HG03558 (cell line): ENCODE measurements around the gene ADAMTSL1.

Source experiments
- ATAC-seq: cut with Tn5 transposase; IDR thresholded peaks from one replicate; pipeline ENCODE4 v1.9.1; 2021; ENCODE audit warnings: moderate number of reproducible peaks; ENCODE audit not compliant: unreplicated experiment; ENCODE audit errors: extremely low read depth

ADAMTSL1 gene

DNA sequence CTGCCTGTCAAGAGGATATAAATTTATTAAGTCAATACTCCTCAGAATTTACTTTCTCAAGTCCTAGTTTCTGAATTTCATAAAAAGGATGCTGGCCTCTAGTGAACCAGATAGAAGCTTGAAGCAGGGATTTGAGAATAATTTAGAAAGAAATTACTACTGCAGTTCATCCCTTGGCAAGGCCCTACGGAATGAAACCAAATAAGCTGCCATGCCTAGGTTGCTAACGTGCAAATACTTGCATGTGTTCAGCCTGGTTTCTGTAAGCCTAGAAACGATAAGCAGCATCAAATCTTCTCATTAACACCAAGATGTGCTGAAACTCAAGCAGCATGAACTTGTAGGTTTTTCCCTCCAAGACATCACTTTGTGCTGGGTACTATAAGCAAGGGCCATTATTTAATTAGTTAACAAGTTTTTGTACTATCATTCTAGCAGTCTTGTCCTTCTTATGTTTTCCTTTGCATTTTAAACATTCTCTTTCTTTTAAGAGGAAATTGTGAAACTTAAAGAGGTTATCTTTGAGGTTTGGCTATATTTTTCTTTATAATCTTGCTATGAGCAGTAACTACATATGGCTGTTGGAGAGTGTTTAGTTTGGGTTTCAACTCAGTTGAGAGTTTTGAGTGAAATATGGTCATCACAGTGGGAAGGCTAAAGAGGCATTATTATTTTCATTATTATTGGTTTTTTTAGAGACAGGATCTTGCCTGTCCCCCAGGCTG is 71.8 kb downstream of the ADAMTSL1 start:
- no peak for ATAC-seq

DNA sequence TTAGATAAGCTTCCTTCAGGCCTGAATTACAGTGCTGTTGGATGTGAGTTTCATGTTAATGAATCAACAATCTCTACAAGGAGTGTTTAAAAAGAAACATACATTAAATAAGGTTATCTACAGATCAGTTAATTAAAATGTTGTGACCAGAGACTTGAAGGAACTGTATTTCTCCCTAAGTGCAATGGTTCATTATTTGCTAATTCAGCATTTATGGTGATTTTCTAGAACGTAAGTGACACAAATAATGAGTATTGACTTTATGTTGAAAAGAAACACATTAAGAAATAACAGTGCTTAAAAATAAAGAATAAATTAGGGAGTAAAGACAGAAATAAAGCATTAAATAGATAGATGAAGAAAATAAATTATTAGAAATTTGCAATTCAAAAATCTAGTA is 74.5 kb downstream of the ADAMTSL1 start:
- ATAC-seq, result no peak

DNA sequence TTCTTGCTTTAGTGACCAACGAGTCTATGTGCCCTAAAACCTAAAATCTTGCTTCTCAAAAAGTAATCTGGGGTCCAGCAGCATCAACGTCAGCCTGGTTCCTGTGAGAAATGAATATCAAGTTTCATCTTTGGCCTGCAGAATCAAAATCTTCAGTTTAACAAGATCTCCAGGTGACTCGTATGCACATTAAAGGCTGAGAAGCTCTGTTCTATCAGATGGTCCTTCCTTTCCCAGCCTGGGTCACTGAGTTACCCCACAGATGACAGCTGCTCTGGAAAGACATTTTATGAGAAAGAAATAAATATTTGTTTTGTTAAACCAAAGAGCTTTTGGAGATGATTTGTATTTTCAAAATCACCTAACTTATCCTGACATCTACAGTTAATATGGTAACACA is 75.8 kb downstream of the ADAMTSL1 start:
- ATAC-seq, result no peak

DNA sequence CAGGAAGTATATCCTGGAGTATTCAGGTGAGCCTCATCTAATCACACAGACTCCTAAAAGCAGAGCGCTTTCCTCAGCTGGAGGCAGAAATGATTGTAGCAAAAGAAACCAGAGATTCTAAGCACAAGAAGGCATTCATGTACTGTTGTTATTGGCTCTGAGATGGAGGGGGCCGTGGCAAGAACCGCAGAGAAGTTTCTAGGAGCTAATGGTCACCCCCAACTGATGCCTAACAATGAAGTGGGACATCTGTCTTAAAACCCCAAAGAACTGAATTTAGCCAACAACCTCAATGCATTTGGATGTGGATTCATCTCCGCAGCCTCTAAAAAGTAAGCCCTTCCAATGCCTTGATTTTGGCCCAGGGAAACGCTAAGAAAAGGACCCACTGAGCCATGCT is 76.3 kb downstream of the ADAMTSL1 start:
- no peak for ATAC-seq

DNA sequence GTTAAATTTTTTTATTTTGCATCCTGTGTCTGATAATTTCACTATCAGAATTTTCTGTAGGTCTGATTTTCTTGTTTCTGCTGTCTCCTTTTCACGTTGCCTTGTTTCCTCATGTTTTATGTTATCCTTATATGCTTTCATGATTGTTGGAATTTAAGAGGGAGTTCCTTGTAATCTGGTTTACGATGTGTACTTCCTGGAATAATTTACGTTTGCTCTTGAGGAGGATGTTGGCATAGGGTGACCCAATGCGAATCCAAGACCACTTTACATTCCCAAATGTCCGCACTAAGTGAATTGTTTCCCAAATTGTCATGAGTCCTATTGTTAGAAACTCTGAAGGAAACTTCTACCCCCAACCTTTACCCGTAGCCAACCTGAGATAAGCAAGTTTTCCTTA is 80.3 kb downstream of the ADAMTSL1 start:
- ATAC-seq, result no peak

DNA sequence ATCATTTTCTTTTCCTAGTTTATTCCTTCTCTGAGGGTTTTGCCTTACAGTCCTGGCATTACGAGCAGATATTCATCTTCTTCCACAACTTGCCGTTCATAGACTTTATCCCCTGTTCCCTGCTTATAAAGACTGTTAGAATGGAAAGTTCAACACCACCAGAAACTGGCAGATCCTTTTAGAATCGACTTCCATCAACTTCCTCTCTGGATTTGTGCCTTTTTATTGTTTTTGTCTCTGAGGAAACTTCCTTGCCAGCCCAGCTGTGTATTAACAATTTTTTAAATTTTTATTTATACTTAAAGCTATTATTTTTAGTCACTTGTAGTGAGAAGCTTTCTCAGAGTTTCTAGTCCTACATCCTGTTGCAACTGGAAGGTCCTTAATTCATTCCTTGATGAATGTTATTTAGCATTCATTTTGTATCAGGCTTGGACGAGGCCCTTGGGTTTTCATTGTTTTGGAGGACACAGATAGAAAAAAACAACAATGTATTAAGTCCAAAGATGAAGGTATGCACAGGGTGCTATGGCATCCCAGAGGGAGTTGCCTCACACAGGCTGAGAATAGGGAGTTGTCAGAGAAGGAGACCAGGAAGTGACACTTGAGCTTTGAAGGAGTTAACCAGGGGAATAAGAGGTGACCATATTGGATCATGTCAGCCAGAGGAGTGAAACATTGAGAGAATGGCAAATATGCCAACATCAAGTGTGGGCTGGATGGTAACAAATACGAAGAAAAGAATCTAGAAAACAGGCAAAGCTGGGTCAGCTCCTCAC is 81.3 kb downstream of the ADAMTSL1 start:
- ATAC-seq, result no peak

DNA sequence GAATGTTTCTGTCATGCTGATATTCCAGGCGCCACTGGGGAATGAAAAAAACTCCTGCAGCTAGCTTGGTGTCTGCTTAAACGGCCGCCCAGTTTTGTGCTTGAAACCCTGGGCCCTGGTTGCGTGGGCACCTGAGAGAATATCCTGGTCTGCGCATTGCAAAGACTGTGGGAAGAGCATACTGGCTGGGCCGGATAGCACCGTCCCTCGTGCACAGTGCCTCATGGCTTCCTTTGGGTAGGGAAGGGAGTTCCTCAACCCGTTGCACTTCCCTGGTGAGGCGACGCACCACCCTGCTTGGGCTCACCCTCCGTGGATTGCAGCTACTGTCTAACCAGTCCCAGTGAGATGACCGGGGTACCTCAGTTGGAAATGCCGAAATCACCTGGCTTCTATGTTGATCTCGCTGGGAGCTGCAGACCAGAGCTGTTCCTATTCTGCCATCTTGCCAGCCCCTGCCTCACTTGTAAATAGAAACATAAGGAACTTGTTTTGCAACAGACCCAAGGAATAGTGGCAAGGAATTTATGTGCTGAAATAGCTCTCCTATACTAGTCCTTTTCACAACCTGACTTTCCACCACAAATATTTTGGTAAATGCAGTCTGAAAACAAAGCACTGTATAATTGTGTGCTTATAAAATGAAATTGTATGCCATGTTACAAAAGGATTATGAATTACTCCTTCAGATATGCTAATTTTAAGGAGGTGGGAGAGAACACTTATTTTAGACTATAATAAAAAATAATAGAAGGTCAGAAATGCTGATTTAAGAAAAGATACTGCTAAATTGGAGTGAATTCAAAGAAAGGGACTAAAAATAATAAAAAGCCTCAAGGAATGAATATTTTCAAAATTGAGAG is 90.3 kb downstream of the ADAMTSL1 start:
- no peak for ATAC-seq

DNA sequence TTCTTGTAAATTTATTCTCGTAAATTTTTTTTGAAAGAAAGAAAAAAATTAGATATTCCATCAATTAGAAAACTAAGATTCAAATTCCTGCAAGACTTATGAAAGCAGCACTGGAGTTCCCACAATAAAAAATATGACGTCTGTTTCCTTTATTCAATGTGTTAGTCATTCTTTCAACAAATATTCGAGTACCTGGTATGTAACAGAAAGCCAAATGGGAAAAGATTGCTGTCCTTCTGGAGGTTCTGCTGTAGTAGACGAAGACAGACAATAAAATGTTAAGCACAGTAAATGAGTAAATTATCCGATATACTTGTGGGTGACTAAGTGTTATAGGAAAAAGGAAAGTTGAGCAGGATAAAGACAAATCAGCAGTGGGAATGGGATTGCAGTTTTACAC is 92.2 kb downstream of the ADAMTSL1 start:
- no peak for ATAC-seq

DNA sequence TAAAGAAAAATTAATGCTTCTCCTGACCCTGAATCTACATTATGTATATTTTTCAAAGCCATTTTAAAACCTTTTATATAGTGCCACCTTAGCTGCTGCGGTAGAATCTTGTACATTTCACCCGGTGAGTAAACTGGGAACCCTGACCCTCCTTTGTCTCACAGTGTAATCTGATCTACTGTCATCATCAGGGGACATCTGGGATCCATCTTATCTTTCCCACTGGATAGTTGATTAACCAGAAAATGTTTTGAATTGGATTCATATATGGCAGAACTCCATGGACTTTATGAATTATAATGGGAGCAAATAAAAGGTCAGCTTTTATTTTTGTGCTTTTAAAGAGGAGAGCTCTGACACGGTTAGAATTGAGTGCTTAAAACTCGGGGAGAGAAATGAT is 95.0 kb downstream of the ADAMTSL1 start:
- ATAC-seq, result no peak

DNA sequence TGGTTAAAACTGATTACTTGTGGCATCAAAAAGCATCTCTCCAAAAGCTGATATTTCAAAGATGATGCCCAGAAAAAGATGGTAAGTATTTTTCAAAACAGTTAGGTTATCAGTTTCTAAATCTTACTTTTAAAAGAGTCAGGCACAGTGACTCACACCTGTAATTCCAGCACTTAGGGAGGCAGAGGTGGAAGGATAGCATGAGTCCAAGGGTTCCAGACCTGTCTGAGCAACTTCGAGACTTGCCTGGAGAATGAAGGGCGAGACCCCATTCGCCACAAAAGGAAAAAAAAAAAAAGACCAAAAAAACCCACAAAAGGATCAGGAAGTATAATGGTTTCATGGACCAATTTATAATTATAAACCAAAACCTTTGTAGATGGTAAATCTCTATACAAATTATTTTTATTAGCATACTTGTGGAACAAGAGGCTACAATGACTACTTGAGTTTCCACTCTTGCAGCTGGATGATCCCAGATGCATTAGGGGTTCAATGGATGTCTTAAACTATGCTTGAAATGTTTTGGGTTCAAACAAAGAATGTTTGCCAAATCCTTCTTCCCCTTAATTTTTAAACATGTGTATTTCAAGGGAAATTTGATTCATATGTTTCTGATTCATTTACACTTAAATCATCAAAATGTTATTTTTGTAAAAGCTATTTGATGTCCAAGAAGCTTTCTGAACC is 96.1 kb downstream of the ADAMTSL1 start:
- no peak for ATAC-seq

DNA sequence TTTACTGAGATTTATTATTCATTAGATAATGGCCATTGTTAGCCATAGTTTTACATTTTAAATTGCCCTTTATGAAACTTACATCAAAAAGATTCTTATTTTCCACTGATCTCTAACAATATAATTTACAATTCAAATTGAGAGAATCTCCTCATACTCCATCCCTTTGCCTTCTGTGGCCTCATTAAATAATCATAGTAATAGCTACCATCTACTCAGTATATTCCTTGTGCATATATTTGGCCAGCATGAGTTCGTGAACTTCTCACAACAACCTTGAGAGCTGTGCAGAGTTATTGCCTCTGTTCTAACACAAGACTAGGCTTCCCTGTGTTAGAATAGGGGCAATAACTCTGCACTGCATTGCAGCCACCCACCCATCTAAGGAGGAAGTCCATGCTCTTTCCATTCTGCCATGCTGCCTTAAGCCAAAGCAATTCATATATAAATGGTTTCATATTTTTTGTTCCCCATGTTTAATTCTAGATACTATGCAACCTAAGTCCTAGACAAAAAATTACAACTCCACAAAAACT is 99.1 kb downstream of the ADAMTSL1 start:
- no peak for ATAC-seq

DNA sequence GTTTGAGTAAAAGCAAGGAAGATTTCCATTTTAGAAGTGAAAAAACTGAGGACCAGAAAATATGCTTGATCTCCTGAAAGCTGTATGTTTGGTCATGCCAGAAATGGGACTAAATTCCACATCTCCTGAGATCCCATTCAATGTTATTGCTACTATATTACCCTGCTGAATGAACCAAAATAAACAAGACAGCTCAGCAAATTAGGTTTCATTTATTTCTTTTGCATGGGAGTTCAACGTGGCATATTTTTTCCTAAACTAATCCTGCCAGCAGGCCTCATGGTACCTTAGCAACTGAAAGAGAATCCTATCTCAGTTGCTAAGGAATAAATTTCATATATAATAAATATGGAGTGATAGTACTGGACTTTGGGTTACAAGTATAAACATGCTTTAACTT is 101.7 kb downstream of the ADAMTSL1 start:
- no peak for ATAC-seq

DNA sequence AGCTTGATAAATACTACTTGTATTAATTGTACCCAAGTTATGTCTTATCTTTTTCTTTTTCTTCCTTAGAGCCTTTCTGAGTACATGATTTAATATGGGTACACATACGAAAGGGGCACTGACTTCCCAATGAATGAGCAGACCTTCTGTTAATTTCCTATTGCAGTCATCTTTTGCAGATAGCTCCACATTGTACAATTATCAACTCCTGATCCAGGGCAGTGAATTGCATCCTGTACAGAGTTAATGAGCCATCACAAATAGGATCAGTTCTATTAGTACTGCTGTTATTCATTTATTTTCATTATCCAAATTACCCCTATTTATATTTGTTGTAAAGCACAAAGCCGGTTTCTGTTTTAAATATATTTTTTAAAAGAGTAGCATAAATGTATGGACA is 105.6 kb downstream of the ADAMTSL1 start:
- no peak for ATAC-seq

DNA sequence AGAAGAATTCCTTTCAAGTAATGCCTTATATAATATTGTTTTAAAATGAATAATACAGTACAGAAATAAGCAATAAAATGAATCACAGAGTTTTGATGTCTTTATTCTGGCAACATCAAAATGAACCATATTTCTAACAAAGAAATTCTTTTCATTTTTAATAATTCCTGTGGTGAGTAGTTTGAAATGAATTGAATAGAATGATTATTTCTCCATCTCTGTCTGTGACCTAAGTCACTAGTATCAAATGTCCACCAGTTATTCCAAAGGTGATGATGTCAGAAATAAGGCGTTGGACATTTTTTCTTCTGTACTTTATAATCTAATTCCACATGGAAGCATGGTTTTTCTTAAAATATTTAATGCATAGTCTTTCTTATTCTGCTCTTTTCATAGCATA is 106.2 kb downstream of the ADAMTSL1 start:
- ATAC-seq, result no peak

DNA sequence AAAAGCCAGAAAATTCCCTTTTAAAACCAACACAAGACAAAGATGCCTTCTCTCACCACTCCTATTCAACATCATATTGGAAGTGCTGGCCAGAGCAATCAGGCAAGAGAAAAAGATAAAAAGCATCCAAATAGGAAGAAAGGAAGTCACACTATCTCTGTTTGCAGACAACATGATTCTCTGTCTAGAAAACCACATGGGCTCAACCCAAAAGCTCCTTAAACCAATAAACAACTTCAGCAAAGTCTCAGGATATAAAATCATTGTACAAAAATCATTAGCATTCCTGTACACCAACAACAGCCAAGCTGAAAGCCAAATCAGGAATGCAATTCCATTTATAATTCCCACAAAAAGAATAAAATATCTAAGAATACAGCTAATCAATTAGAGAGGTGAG is 112.0 kb downstream of the ADAMTSL1 start:
- ATAC-seq, result no peak

DNA sequence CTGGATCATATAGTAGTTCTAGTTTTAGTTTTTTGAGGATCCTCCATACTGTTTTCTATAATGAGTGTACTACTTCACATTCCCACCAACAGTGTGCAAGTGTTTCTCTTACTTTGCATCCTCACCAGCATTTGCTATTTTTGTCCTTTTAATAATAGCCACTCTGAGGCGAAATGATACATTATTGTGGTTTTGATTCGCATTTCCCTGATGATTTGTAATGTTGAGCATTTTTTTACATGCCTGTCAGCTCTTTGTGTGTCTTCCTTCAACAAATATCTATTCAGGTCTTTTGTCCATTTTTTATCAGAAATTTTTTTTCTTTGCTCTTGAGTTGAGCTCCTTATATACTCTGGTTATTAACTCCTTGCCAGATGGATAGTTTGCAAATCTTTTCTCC is 114.0 kb downstream of the ADAMTSL1 start:
- no peak for ATAC-seq

DNA sequence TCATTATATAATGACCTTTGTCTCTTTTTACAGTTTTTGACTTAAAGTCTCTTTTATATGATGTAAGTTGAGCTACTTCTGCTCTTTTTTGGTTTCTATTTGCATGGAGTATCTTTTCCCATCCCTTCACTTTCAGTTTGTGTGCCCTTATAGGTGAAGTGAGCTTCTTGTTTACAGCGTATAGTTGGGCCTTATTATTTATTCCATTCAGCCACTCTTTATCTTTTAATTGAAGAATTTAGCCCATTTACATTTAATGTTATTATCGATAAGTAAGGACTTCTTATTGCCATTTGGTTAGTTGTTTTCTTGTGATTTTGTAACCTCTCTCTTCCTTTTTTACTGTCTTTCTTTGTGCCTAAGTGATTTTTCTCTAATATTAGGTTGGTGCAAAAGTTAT is 117.3 kb downstream of the ADAMTSL1 start:
- ATAC-seq, result no peak

DNA sequence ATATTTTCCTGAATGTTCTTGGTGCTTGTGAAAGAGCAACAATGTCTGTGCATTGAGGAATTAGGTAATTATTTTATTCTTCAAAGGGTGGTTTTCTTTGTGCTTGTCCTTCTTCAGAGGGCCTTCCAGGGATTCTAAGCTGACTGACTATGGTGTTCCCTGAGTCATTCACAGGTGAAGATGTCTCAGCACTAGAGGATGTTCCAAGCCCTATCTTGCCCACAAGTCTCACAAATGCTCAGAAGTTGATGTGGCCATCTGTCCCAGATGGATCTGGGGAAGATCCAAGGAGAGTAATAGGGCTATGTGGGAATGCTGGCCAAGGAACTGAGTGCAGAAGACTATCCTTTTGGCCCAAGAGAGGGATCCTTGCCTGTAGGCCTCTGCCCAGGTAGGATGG is 120.9 kb downstream of the ADAMTSL1 start:
- ATAC-seq, result no peak

DNA sequence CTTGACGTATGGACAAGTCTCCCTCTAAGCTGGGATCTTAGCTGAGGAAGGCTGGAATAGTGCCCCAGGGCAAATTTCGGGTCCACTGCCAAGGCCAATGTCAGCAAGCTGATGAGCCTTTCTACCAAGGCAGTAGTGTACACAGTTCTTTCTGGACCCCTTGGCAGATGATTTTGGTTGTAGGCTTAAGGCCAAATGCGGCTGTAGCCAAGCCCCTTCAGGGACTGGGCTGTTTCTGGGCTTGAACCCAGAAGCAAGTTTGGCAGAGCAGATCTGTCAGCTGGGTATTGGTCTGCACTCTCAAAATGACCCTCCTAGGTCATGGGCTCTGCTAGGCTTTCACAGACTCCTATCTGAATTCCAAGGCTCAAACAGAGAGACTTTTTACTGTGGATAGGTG is 121.6 kb downstream of the ADAMTSL1 start:
- ATAC-seq, result no peak

DNA sequence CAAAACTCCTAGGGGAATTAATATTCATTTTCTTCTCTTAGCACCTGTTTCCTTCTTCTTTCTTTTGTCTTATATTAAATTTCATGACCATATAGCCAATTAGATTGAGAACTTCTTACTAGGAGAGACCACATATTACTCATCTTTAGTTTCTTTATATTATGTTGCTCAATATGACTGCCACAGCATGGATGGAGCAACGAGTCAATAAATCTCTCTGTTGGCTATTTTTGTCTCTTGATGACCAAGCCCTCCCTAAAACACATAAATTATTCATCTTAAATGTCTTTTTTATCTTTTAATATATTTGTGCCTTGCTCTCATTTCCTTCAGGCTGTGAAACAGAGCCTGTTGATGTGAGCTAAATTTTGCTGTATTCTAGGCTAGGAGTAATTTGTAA is 123.0 kb downstream of the ADAMTSL1 start:
- no peak for ATAC-seq
